ENCODE measurements around the gene SLC35F3. TPM values are rescaled to one million over a fixed set of nuclear protein-coding genes. Genes with fewer than 3 reads are reported as not detected.
"Not testable (repeated sequence)": the region's sequence is repeated elsewhere in the genome, so short reads cannot be mapped to it uniquely, and the experiment has no call there.

The SLC35F3 gene
- total RNA-seq, 2 donors from 2014 or later, result not detected

DNA sequence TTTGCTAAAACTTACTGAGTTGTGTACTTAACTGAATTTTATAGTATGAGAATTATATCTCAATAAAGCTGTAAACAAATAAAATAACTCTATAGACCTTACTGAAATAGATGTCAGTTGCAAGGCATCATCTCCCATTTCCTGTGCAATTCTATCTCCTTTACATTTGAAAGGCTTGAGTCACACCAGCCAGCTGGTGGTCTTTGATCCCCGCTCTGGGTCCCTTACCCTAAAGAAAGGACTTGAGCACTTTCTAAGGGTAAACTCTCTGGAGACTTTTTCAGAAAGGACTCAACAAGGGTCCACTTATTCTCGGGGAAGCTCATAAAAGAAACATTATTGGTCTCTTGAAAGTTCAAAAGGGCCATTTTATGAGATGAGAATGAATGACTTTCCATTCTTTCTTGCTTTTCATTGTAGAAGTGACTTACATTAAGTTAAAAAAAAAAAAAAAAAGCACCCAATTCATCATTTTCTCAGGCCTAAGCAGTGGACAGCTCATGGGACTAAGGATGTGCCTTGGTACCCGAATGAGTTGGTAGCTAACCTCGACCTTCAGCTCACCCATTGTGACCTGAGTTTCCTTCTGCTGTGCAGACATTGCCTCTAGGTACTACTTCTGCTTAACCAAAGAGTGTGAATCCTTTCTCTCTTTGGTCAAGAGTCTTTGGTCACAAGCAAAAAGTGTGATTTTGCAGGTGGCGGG lies 321.8 kb downstream of the SLC35F3 start:
- intact Hi-C loops (cut with DNase I), result no loop called here
- DNase-seq (ENCODE audit: low spot score), result no peak

DNA sequence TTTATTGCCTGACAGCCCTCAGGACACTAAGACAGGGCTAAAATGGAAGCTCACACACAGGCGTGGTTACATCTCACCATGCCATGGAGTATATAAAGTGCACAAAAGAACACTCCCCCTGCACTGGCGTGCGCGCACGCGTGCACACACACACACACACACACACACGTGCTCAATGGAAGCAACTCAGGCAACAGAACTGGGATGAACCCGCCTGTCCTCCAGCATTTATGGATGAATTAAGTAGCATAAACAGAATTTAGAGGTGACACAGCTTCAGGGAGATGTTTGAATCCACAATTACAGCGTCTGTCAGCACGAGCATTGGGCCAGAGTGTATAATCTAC lies 322.3 kb downstream of the SLC35F3 start:
- intact Hi-C loops (cut with DNase I), result no loop called here

DNA sequence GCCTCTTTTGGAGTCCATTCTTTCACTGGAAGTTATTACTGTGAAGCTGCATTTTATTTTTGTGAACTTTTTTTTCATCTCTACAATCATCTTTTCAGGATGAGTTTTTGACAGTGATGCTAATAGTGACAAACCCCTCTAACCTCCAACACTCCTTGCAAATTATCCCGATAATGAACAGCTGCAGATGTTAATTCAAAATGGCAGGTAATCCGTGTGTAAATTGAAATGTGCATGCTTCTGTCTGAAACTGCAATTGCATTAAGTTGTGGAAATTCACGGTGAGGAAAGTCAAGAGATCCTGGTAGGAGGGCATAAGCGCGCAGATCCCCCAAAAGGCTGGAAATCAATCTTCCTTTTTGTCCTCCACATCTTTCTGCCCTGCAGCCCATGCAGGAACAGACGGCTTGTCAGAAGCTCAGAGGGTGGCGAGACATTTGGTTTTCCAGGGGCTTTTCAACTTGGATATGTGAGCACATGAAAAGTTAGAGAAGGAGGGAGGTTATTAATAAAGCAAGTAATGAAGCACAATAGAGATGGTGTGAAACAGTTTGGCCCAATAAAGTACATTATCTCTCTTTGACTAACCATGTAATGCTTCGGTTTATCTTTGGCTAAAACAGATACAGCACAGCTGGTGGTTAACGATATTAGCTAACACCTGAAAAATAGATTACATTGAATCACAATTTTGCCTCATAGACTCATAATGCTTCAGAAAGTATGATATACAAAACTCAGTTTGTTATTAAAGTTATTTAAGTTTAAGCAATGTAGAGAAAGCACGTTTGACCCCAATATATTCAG lies 325.3 kb downstream of the SLC35F3 start:
- intact Hi-C loops (cut with DNase I), result no loop called here
- no peak for DNase-seq (ENCODE audit: low spot score)

More for the DNA sequence above, 322.3 kb downstream of the SLC35F3 start:
- no peak for DNase-seq (ENCODE audit: low spot score)

DNA sequence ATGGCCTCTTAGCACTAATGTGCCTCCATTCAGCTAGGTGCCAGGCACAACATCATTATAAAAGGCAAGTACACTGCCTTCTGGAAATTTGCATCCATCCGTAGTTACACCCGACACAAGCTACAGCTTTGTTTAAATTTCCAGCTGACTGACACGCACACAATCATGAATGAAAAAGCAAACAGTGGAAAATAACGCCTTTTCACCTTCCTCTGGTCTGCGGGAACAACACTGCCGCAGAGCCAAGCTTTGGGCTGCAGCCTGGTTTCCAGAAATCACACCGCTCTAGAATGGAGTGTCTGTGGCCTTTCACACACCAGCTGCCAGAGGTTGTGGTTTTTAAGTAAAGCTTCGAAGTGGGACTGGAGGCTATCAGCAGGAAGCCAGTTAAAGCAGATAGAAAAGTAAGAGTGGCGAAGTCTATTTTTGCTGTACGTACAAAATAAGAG lies 326.0 kb downstream of the SLC35F3 start:
- intact Hi-C loops (cut with DNase I), result no loop called here
- DNase-seq (ENCODE audit: low spot score), result no peak

DNA sequence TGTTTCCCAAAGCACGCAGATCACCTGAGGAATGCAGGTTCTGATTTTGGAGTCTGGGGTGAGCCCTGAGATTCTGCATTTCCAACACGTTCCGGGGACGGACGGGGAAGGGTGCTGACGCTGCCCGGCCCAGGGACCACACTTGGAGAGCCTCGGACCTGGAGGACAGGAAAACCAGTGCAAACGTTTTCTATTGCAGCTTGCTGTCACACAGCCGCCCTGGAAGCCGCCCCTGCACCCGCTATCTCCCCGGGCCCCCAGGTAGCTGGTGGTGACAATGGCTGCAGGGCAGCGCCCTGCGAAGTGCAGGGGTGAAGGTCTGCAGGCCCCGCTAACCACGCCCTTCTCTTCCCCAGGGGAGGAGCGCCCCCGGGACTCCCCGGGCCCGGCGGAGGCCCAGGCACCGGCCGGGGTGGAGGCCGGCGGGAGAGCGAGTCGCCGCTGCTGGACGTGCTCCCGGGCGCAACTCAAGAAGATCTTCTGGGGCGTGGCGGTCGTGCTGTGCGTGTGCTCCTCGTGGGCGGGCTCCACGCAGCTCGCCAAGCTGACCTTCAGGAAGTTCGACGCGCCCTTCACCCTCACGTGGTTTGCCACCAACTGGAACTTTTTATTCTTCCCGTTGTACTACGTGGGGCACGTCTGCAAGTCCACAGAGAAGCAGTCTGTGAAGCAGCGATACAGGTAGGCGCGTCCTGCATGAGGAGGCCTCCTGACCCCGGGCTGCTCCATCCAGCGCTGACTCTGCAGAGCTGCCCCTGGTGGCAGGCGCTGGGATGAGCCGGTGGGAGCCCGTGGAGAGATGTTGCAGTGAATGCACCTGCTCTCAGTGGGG lies 326.8 kb downstream of the SLC35F3 start:
- DNase-seq (ENCODE audit: low spot score), result no peak
- intact Hi-C loops (cut with DNase I), result no loop called here

DNA sequence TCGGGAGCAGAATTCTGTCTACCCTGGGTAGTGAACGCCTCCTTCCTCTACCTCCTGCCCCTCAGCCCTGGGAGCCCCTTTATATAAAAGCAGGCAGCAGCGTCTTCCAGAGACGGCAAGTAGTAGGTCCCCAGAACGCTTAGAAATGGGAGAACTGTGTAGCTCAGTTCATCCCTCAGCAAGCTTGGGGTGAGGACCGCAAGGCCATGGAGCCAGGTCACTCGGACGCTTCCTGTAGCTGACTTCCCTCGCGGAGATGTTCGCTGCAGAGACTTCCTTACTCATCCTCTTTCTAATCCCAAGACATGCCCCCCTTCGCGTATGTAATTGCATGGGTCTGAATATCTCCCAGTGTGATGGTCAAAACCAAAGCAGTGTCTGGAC lies 327.4 kb downstream of the SLC35F3 start:
- DNase-seq (ENCODE audit: low spot score), result no peak
- intact Hi-C loops (cut with DNase I), result no loop called here

DNA sequence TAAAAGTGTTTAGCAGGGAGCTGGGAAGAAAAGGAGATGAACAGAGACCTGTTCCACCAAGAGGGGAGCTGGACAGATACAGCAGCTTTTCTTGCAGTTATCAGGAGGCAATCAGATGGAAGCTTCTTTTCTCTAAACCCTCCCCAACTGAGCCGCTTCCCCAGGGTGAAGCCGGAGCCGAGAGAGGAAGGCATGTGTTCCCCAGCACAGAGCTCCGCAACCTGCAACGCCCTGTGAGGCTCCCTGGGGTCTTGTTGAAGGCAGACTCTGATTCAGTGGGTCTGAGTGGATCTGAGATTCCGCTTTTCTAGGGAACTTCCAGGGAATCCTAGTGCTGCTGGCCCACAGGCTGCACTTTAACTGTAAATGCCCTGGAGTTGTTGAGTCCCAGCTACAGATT lies 329.7 kb downstream of the SLC35F3 start:
- no peak for DNase-seq (ENCODE audit: low spot score)
- intact Hi-C loops (cut with DNase I), result no loop called here

DNA sequence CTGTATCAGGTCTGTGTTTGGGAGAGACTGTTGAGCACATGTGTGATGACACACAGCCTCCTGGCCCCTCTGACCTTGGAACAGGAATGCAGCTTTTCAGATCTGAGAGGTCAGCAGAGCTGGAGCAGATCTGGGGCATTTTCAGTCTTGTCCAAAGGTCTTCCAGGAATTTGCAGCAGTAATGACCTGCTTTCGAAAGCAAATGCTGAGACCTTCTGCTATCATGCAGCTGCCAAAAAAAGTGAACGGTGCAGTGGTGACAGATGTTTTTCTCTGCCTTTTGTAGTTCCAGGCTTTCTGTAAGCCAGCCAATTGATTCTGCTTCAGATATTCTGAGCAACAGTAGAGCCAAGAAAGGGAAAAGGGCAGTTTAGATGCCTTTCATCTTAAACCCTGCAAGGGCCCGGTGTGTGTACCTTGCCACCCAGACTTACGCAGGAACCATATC lies 331.0 kb downstream of the SLC35F3 start:
- no peak for DNase-seq (ENCODE audit: low spot score)
- intact Hi-C loops (cut with DNase I), result no loop called here

DNA sequence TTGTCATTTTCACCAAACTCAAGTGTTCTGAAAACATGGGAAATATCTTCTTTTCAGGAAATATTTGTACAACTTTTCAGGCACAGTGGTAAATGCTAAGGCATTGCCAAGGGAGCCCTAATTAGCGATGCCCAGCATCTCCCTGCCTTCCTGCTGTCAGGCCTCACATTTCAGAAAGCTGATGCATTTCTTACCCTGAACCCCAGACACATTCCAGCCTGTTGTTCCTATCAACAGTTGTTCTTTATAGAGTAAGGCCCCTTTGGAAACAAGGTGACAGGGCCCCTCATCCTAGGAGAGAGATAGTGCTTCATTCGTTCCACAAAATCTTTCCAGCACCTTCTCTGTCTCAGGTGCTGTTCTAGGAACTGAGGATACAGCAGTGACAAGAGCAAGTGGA lies 332.9 kb downstream of the SLC35F3 start:
- intact Hi-C loops (cut with DNase I), result no loop called here
- no peak for DNase-seq (ENCODE audit: low spot score)

DNA sequence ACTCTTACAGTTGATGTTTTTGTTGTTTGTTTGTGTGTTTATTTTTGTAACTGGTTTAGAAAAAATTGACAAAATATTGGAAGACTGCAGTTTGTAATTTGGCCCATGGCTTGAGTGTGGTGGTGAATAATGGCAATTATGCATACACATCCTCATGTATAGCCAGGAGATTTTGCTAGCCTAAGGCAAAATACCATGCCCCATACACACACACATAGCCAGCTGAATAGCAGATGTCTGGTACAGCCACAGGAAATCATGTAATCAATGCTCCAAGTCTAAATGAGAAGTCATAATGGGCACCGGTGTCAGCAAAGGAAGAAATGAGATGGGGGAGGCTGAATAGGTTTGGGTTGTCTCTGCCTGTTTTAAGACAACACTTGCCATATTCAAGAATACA lies 333.6 kb downstream of the SLC35F3 start:
- intact Hi-C loops (cut with DNase I), result no loop called here
- DNase-seq (ENCODE audit: low spot score), result no peak

DNA sequence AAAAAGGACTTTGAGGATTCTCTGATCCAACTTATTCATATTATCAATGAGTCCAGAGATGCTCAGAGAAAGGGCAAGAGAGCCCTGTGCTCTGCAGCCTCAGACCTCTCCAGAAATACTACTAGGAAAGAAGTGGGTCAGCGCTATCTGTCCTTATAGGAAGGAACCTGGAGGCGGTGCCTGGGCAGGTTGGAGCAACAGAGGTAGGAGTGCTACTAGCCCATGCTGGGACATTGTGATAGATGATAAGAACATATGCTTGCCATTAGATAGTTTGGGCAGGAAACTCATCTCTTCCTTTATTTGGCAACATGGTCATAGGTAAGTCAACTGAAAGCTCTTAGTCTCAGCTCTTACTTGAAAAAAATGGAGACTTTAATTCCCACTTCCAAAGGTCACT lies 335.0 kb downstream of the SLC35F3 start:
- DNase-seq (ENCODE audit: low spot score), result no peak
- intact Hi-C loops (cut with DNase I), result no loop called here

DNA sequence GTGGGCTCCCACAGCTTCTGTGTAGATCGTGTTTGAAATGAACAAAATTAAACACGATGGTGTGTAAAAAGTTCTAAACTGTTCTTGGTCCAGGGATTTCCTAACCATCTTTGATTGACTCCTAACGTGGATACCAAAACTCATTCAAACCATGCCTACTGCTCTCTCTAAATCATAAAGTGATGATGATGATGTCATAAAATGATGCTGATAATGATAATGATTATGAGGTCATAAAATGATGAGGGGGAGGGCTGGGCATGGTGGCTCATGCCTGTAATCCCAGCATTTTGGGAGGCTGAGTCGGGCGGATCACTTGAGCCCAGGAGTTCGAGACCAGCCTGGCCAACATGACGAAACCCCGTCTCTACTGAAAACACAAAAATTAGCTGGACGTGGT lies 335.5 kb downstream of the SLC35F3 start:
- no peak for DNase-seq (ENCODE audit: low spot score)
- intact Hi-C loops (cut with DNase I), result no loop called here

DNA sequence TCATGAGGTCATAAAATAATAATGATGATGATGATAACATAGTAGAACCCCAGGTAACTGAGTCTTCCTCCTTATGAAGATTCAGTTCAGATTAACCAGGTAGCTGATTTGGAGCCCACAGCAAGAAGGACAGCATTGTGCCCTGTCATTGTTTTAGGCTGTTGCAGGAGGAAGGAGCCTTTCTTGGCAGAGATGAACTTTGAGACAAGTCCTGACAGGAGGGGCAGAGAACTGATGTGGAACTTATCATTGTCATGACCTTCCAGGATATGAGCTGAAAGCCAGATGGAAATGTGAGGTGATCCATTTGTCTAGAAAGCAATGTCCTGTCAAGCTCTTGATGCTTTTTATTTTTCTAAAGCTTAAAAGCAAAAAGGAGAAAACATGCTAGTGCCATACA lies 336.2 kb downstream of the SLC35F3 start:
- DNase-seq (ENCODE audit: low spot score), result no peak
- intact Hi-C loops (cut with DNase I), result no loop called here

DNA sequence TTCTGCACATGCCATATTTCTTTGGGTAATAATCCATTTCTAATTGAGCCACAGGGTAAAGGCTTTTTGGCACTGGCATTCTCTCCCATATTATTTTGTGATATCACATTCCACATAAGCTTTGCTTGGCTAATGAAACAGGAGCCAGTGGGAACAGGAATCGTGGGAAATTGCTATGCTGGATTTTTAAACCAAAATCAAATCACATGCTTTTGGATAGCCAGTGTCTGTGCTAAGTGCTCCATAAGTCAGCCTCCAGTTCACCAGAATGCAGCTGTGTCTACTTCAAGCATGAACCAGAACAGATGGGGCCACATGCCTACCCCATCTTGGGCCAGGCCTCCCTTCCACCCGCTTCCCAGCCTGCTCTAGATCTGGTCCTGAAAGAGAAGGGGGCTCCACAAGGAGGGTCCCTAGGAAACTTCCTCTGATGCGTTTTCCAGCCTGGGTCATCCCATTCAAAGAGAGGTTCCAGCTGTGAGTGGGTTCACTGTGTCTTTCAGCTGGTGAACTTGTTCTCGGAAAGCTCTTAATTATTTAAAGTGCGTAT lies 337.5 kb downstream of the SLC35F3 start:
- intact Hi-C loops (cut with DNase I), result no loop called here
- DNase-seq (ENCODE audit: low spot score), result no peak

DNA sequence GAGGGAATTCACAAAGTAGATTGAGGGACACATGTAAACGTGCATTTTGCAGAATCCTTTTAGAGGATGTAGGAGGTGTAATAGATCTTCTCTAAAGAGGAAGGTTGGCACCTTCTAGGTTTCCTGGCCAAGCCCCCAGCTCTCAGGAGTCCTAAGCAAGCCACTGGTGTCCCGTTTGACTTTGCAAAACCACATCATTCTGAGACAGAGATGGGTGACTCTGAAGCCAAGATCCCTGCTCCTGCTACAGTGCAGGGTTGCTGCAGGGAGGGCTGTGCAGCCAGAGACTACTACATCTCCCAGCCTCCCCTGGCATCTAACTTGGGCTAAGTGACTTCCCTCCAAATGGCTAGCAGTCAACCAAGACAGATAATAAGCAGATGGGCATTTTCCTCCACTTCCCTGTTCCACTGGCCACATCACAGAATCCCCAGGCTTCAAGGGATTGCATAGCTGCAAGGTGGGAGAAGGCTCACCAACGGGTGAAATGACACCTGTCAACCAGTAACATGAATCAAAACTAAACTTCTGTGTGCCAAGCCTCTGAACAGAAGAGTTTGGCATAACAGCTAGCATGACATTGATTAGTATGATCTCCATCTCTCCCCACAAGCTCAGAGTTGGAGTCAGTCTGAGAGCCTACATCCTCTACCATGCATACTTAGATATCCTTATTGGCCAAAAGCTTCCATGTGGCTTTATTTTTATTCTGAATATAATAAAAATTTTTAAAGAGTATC lies 339.2 kb downstream of the SLC35F3 start:
- intact Hi-C loops (cut with DNase I), result no loop called here
- no peak for DNase-seq (ENCODE audit: low spot score)

DNA sequence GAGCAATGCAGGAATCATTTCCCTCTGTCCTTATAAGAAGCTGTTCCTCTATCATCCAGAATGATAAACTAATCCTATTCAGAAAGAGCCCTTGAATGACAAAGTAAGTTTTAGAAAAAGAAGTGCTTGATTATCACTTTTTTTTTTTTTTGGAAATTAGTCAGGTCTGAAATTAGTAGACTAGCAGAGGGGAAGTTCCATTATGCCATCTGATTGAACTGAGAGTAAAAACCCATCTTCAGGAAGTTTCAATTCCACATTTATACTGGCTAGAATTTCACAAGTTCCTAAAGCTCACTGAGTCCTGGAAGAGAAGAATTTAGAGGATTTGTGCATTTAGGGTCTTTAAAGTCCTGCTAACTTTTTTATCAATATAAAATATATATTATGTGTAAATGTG lies 340.0 kb downstream of the SLC35F3 start:
- no peak for DNase-seq (ENCODE audit: low spot score)
- intact Hi-C loops (cut with DNase I), result no loop called here

DNA sequence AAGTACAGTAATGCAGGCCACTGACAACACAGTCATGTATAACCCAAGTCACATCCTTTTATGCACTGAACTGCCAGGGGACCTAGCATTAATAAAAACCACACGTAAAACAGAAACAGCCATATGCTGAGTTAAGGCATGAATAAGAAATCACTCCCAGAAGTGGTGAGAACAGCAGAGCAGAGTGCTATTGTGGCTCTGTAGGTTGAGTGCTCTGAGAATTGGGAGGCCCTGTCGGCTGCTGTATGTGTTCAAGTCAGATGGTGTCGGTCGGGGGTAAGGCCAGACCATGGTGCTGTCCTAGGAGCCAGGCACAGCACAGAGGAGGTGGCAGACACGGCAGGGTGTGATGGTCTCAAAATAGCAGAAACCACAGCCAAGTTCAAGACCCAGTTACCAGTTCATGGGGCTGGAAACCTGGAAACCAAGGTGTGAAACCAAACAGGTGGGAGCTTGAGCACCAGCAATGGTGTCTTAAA lies 342.2 kb downstream of the SLC35F3 start:
- intact Hi-C loops (cut with DNase I), result no loop called here
- DNase-seq (ENCODE audit: low spot score), result no peak

DNA sequence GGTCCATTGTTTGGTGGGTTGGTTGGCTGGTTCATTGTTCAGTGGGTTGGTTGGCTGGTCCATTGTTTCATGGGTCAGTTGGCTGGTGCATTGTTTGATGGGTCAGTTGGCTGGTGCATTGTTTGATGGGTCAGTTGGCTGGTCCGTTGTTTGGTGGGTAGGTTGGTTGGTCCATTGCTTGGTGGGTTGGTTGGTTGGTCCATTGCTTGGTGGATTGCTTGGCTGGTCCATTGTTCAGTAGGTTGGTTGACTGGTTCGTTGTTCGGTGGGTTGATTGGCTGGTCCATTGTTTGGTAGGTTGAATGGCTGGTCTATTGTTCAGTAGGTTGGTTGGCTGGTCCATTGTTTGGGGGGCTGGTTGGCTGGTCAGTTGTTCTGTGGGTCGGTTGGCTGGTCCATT lies 343.3 kb downstream of the SLC35F3 start:
- intact Hi-C loops (cut with DNase I); DNase-seq (ENCODE audit: low spot score): not testable (repeated sequence)

DNA sequence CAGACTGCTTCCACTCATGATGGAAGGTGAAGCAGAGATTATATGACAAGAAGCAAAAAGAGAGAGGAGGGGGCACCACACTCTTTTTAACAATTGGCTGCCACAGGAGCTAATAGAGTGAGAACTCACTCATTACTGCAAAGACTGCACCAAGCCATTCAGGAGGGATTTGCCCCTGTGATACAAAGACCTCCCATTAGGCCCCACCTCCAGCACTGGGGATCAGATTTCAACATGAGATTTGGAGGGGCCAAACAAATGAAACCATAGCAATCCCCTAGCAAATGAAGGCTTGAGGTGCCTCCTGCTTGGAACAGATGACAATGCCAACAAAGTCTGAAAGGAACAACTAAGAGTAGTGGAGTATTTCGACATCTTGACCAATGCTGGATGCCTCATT lies 346.3 kb downstream of the SLC35F3 start:
- intact Hi-C loops (cut with DNase I), result no loop called here
- no peak for DNase-seq (ENCODE audit: low spot score)
